Measurements from ENCODE around the gene LRRC9. TPM values are rescaled to one million over a fixed set of nuclear protein-coding genes. Genes with fewer than 3 reads are reported as not detected.
A peak's percentile ranks its signal among the peaks of the same experiment; 100 is the strongest.
"Not testable (repeated sequence)": the region's sequence is repeated elsewhere in the genome, so short reads cannot be mapped to it uniquely, and the experiment has no call there.

Gene LRRC9
- total RNA-seq, 1 donor from 2014 or later = not detected

DNA sequence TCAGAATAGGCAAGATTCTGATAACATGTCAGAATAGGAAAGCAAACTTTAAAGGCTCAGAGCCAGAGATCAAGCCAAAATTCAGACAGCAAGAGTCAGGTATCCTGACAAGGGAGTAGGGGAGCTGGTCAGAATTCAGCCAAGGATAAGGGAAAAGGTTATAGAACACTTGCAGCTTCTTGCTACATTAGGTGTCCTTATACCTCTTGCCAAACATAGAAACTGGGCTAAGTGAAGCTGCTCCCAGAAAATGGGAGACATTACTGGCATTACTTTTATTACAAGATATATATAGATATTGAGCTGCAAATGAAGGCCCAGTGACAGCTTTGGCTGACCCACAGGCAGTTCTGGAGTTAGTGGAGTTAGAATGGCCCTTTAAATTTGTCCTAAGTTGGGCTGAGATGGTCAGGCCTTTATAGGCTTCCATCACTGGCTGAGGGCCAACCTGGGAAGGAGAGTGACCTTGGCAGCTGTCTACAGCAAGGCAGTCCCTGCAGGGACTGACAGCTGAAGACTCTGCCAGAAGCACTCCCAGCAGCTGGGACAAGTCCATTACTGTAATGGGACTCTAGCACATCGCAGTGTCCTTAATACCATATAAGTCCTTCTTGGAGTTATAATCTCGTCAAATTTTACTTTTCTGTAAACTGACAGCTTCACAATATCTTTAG is 83.0 kb downstream of the LRRC9 start:
- peak; percentile 16 to 41 for ATAC-seq
- H3K36me3 ChIP-seq = no peaks in the 10 kb centered on the region
- no peak for DNase-seq
- no peak overlapping the region for H3K27ac ChIP-seq
- no peaks in the 10 kb centered on the region for H3K27me3 ChIP-seq (ENCODE audit: low read depth)
- H3K4me3 ChIP-seq = no peak overlapping the region
- no peaks in the 10 kb centered on the region for H3K9me3 ChIP-seq
- TF ChIP-seq, protein P1, sequence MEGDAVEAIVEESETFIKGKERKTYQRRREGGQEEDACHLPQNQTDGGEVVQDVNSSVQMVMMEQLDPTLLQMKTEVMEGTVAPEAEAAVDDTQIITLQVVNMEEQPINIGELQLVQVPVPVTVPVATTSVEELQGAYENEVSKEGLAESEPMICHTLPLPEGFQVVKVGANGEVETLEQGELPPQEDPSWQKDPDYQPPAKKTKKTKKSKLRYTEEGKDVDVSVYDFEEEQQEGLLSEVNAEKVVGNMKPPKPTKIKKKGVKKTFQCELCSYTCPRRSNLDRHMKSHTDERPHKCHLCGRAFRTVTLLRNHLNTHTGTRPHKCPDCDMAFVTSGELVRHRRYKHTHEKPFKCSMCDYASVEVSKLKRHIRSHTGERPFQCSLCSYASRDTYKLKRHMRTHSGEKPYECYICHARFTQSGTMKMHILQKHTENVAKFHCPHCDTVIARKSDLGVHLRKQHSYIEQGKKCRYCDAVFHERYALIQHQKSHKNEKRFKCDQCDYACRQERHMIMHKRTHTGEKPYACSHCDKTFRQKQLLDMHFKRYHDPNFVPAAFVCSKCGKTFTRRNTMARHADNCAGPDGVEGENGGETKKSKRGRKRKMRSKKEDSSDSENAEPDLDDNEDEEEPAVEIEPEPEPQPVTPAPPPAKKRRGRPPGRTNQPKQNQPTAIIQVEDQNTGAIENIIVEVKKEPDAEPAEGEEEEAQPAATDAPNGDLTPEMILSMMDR (IDR thresholded peaks at IDR 0.05) = no peak
- intact Hi-C loops (cut with DNase I) = no loop called here
- no peaks in the 10 kb centered on the region for H3K4me1 ChIP-seq

DNA sequence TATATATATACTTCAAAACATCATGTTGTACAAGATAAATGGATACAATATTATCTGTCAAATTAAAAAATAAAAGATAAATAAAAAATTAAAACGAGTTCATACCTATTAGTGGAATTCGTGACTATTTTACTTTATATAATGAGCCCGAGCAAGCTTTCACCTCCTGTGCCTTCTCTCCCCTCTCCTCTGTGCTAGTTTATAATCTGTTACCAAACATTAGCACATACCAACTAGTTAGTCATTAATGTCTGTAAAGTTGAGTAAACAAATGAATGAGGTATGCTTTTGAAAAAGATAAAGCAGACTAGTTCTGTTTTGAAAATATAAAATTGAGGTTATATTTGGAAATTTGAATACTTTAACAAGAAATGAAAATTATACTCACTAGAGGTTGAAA is 84.0 kb downstream of the LRRC9 start:
- ATAC-seq = no peak
- Histone ChIP-seq H3K27ac (no peak overlapping the region), H3K4me1 (no peaks in the 10 kb centered on the region), H3K9me3 (no peaks in the 10 kb centered on the region), H3K4me3 (no peak overlapping the region), H3K27me3 (ENCODE audit: low read depth) (no peaks in the 10 kb centered on the region), H3K36me3 (no peaks in the 10 kb centered on the region)
- no peak for DNase-seq
- TF ChIP-seq, protein P1 (IDR thresholded peaks at IDR 0.05) = no peak
- intact Hi-C loops (cut with DNase I) = no loop called here

DNA sequence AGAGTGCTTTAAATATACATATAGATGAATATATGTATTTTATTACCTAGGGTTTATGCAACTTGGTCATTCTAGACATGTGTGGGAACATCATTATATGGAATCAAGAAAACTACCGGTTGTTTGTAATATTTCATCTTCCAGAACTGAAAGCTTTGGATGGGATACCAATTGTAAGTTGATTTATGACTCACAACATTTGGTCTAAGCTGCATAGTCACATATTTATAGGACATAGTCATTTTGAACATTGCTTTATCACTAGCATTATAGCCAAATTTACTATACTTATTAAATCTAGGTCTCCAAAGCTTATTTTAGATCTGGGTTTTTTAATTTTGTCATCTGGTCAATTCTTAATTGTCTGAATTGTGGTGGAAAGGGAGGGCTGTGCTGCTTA is 88.1 kb downstream of the LRRC9 start:
- Histone ChIP-seq H3K9me3 (no peaks in the 10 kb centered on the region), H3K4me1 (no peaks in the 10 kb centered on the region), H3K36me3 (no peaks in the 10 kb centered on the region), H3K27ac (no peak overlapping the region), H3K27me3 (ENCODE audit: low read depth) (no peaks in the 10 kb centered on the region), H3K4me3 (no peak overlapping the region)
- TF ChIP-seq, protein P1 (IDR thresholded peaks at IDR 0.05) = no peak
- no peak for ATAC-seq
- intact Hi-C loops (cut with DNase I) = no loop called here
- DNase-seq = no peak

DNA sequence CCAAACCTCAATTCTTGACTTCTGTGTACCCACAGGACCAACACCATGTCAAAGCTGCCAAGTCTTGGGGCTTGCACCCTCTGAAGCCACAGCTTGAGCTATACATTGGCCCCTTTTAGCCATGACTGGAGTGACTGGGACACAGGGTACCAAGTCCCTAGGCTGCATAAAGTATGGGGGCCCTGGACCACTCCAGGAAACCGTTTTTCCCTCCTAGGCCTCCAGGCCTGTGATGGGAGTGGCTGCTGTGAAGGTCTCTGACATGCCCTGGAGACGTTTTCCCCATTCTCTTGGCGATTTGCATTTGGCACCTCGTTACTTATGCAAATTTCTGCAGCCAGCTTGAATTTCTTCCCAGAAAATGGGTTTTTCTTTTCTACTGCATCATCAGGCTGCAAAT is 90.3 kb downstream of the LRRC9 start:
- not testable (repeated sequence) for DNase-seq, ATAC-seq

GRCh38 chr14:60014402-60014801 is 94.5 kb downstream of the LRRC9 start:
- intact Hi-C loops (cut with DNase I) = no loop called here
- ATAC-seq = no peak
- TF ChIP-seq, protein P1 (IDR thresholded peaks at IDR 0.05) = no peak
- Histone ChIP-seq H3K9me3 (no peaks in the 10 kb centered on the region), H3K36me3 (no peaks in the 10 kb centered on the region), H3K4me3 (no peak overlapping the region), H3K27me3 (ENCODE audit: low read depth) (no peaks in the 10 kb centered on the region), H3K4me1 (no peaks in the 10 kb centered on the region), H3K27ac (no peak overlapping the region)
- no peak for DNase-seq

More for the DNA sequence above, 90.3 kb downstream of the LRRC9 start:
- H3K36me3 ChIP-seq; intact Hi-C loops (cut with DNase I); H3K4me3 ChIP-seq; H3K27ac ChIP-seq; H3K4me1 ChIP-seq; H3K27me3 ChIP-seq (ENCODE audit: low read depth); H3K9me3 ChIP-seq: not testable (repeated sequence)

DNA sequence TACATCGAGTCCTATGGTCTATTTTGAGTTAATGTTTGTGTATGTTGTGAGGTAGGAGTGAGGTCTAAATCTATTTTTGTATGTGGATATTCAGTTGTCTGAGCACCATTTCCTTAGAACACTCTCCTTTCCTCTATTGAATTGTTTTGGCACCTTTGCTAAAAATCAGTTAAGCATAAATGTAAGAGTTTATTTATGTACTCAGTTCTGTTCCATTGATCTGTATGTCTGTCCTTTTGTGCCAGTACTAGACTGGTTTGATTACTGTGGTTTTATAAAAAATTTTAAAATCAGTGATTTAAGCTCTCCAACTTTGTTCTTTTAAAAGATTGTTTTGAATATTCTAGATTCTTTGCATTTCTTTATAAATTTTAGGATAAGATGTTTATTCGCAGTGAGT is 101.7 kb downstream of the LRRC9 start:
- TF ChIP-seq, protein P1 (IDR thresholded peaks at IDR 0.05) = no peak
- Histone ChIP-seq H3K27ac (no peak overlapping the region), H3K9me3 (no peaks in the 10 kb centered on the region), H3K4me3 (no peak overlapping the region), H3K27me3 (ENCODE audit: low read depth) (no peaks in the 10 kb centered on the region), H3K4me1 (no peaks in the 10 kb centered on the region), H3K36me3 (no peaks in the 10 kb centered on the region)
- DNase-seq = no peak
- ATAC-seq = no peak
- intact Hi-C loops (cut with DNase I) = no loop called here

All from lower lobe of right lung (tissue), 2 donors.